SKM-1 treated with dmso at 0.1 percent for 144 hours (cell line): ENCODE results near the gene ABCA4.

Source experiments
- DNase-seq: peaks from one replicate; lab custom pipeline; 2025; ENCODE audit not compliant: unreplicated experiment; lab: John Stamatoyannopoulos, UW

ABCA4 gene

GRCh38 chr1:94084547-94084946, 36.4 kb downstream of the ABCA4 start:
- no peak for DNase-seq

- no peak for DNase-seq
Observed at GRCh38 chr1:94084085-94084484, 36.9 kb downstream of the ABCA4 start.

- no peak for DNase-seq
Observed at GRCh38 chr1:94083681-94084080, 37.3 kb downstream of the ABCA4 start.

GRCh38 chr1:94081566-94082344, 39.2 kb downstream of the ABCA4 start:
- no peak for DNase-seq

- DNase-seq = no peak
Observed at GRCh38 chr1:94079989-94080388, 41.0 kb downstream of the ABCA4 start.

GRCh38 chr1:94079080-94079940, 41.6 kb downstream of the ABCA4 start:
- DNase-seq = no peak

- DNase-seq = no peak
Observed at GRCh38 chr1:94072840-94073522, 48.0 kb downstream of the ABCA4 start.

- no peak for DNase-seq
Observed at GRCh38 chr1:94071976-94072375, 49.0 kb downstream of the ABCA4 start.

- no peak for DNase-seq
Observed at GRCh38 chr1:94071391-94071790, 49.6 kb downstream of the ABCA4 start.

- DNase-seq = no peak
Observed at GRCh38 chr1:94070865-94071264, 50.1 kb downstream of the ABCA4 start.

- DNase-seq = no peak
Observed at GRCh38 chr1:94069919-94070285, 51.0 kb downstream of the ABCA4 start.

GRCh38 chr1:94068999-94069918, 51.7 kb downstream of the ABCA4 start:
- DNase-seq = no peak

- DNase-seq = no peak
Observed at GRCh38 chr1:94068096-94068998, 52.6 kb downstream of the ABCA4 start.

- no peak for DNase-seq
Observed at GRCh38 chr1:94067196-94067595, 53.8 kb downstream of the ABCA4 start.

GRCh38 chr1:94063379-94063778, 57.6 kb downstream of the ABCA4 start:
- DNase-seq = no peak

GRCh38 chr1:94061513-94062443, 59.2 kb downstream of the ABCA4 start:
- DNase-seq = peak; percentile 56

- DNase-seq = no peak
Observed at GRCh38 chr1:94060720-94061119, 60.2 kb downstream of the ABCA4 start.

GRCh38 chr1:94058766-94059165, 62.2 kb downstream of the ABCA4 start:
- no peak for DNase-seq

- DNase-seq = no peak
Observed at GRCh38 chr1:94056996-94057395, 64.0 kb downstream of the ABCA4 start.
